HG02798 (cell line): ENCODE measurements around the gene RYR1.
"Not testable (repeated sequence)": the region's sequence is repeated elsewhere in the genome, so short reads cannot be mapped to it uniquely, and the experiment has no call there.

Experiments used
- ATAC-seq: cut with Tn5 transposase; IDR thresholded peaks from one replicate; pipeline ENCODE4 v1.9.1; 2021; ENCODE audit warnings: mild to moderate bottlenecking; ENCODE audit not compliant: unreplicated experiment, poor library complexity

The RYR1 gene

GRCh38 chr19:38425222-38425809 lies 8.2 kb upstream of the RYR1 start:
- no peak for ATAC-seq

GRCh38 chr19:38425810-38426466 lies 7.6 kb upstream of the RYR1 start, which contains the start of gene RASGRP4:
TSS of gene RASGRP4 (minus strand) at chr19:38426219. CDS start at chr19:38426091, 128 bp downstream.
- no peak for ATAC-seq

GRCh38 chr19:38427035-38427677 lies 6.3 kb upstream of the RYR1 start:
- not testable (repeated sequence) for ATAC-seq

- ATAC-seq: no peak
These were observed 4.3 kb upstream of the RYR1 start for GRCh38 chr19:38429055-38429810.

- no peak for ATAC-seq
These were observed 3.7 kb upstream of the RYR1 start for GRCh38 chr19:38429811-38430156.

GRCh38 chr19:38430931-38431330 lies 2.6 kb upstream of the RYR1 start:
- no peak for ATAC-seq

- ATAC-seq: no peak
These were observed 1.1 kb downstream of the RYR1 start for GRCh38 chr19:38434549-38435051.

GRCh38 chr19:38437295-38437694 lies 3.8 kb downstream of the RYR1 start:
- ATAC-seq: no peak

GRCh38 chr19:38437917-38438316 lies 4.4 kb downstream of the RYR1 start:
- no peak for ATAC-seq

- ATAC-seq: no peak
These were observed 7.1 kb downstream of the RYR1 start for GRCh38 chr19:38440592-38440991.

GRCh38 chr19:38441657-38442348 lies 8.3 kb downstream of the RYR1 start:
- no peak for ATAC-seq

GRCh38 chr19:38442736-38443135 lies 9.2 kb downstream of the RYR1 start:
- ATAC-seq: no peak

GRCh38 chr19:38443458-38443999 lies 10.0 kb downstream of the RYR1 start:
- no peak for ATAC-seq

- ATAC-seq: no peak
These were observed 10.5 kb downstream of the RYR1 start for GRCh38 chr19:38444026-38444425.

GRCh38 chr19:38445362-38445761 lies 11.9 kb downstream of the RYR1 start:
- no peak for ATAC-seq

GRCh38 chr19:38448225-38448624 lies 14.7 kb downstream of the RYR1 start:
- ATAC-seq: no peak

GRCh38 chr19:38449518-38449917 lies 16.0 kb downstream of the RYR1 start:
- no peak for ATAC-seq

- no peak for ATAC-seq
These were observed 17.5 kb downstream of the RYR1 start for GRCh38 chr19:38451036-38451435.

GRCh38 chr19:38451629-38452028 lies 18.1 kb downstream of the RYR1 start:
- ATAC-seq: no peak
